ENCODE results near the gene RRP1B. TPM values are rescaled to one million over a fixed set of nuclear protein-coding genes. Genes with fewer than 3 reads are reported as not detected.

RRP1B gene
- total RNA-seq, 1 donor from 2014 or later, result 10.6 TPM

- Histone ChIP-seq H3K36me3 (peaks cover 68 to 69% of the 10 kb centered on the region in 2 donors), H3K9me3 (no peaks in the 10 kb centered on the region), H3K4me3 (no peak overlapping the region), H3K27ac (no peak overlapping the region), H3K27me3 (no peaks in the 10 kb centered on the region), H3K4me1 (no peaks in the 10 kb centered on the region)
- no peak for DNase-seq (ENCODE audit: low spot score in 2 of 2)
- intact Hi-C loops (cut with DNase I), result no loop called here
- TF ChIP-seq CTCF (IDR thresholded peaks at IDR 0.05), result no peak
Measured at GRCh38 chr21:43744725-43745124, 85.4 kb downstream of the RRP1B start.

Other genes starting within 250 kb of the RRP1B start
- gene SIK1, start 232.4 kb upstream of the RRP1B start, total RNA-seq, result 1.4 TPM
- 0.75 TPM for gene HSF2BP, start 72 bp upstream of the RRP1B start, total RNA-seq
- 102 TPM for gene PDXK, start 59.6 kb downstream of the RRP1B start, total RNA-seq
- 8.7 TPM for gene CSTB, start 116.7 kb downstream of the RRP1B start, total RNA-seq
- 52.0 TPM for gene RRP1, start 130.0 kb downstream of the RRP1B start, total RNA-seq
- 65.9 TPM for gene AGPAT3, start 205.7 kb downstream of the RRP1B start, total RNA-seq

Data from ascending aorta (tissue), 2 donors.